HG03103 (cell line): ENCODE results near the gene MTRR.
"Not testable (repeated sequence)": the region's sequence is repeated elsewhere in the genome, so short reads cannot be mapped to it uniquely, and the experiment has no call there.

Experiments
- ATAC-seq: cut with Tn5 transposase; IDR thresholded peaks from one replicate; pipeline ENCODE4 v1.9.1; 2021; ENCODE audit warnings: low read depth; ENCODE audit not compliant: unreplicated experiment

Gene MTRR

GRCh38 chr5:7894439-7894838 lies 25.5 kb downstream of the MTRR start:
- no peak for ATAC-seq

GRCh38 chr5:7894860-7895259 lies 25.9 kb downstream of the MTRR start:
- ATAC-seq, result peak; percentile 77

GRCh38 chr5:7897014-7897600 lies 28.2 kb downstream of the MTRR start:
- ATAC-seq, result peak; percentile 82

- no peak for ATAC-seq
These were observed 33.3 kb downstream of the MTRR start for GRCh38 chr5:7902201-7902600.

- ATAC-seq, result no peak
These were observed 34.0 kb downstream of the MTRR start for GRCh38 chr5:7902666-7903625.

- ATAC-seq, result no peak
These were observed 35.2 kb downstream of the MTRR start for GRCh38 chr5:7904170-7904569.

GRCh38 chr5:7907612-7908011 lies 38.7 kb downstream of the MTRR start:
- ATAC-seq, result no peak

- no peak for ATAC-seq
These were observed 39.4 kb downstream of the MTRR start for GRCh38 chr5:7908317-7908716.

- peak; percentile 70 for ATAC-seq
These were observed 41.9 kb downstream of the MTRR start for GRCh38 chr5:7910738-7911428.

- not testable (repeated sequence) for ATAC-seq
These were observed 42.5 kb downstream of the MTRR start for GRCh38 chr5:7911429-7911771.

- ATAC-seq, result no peak
These were observed 47.3 kb downstream of the MTRR start for GRCh38 chr5:7916171-7916804.

GRCh38 chr5:7917130-7918123 lies 48.5 kb downstream of the MTRR start:
- ATAC-seq, result no peak

GRCh38 chr5:7925961-7926695 lies 57.2 kb downstream of the MTRR start:
- no peak for ATAC-seq

- ATAC-seq, result no peak
These were observed 57.8 kb downstream of the MTRR start for GRCh38 chr5:7926720-7927119.

GRCh38 chr5:7927466-7928375 lies 58.8 kb downstream of the MTRR start:
- peak; percentile 90 for ATAC-seq

GRCh38 chr5:7930011-7930410 lies 61.1 kb downstream of the MTRR start:
- no peak for ATAC-seq

- ATAC-seq, result no peak
These were observed 72.7 kb downstream of the MTRR start for GRCh38 chr5:7941692-7942091.

GRCh38 chr5:7947301-7947700 lies 78.4 kb downstream of the MTRR start:
- peak; percentile 66 for ATAC-seq
